IMR-90 (cell line): ENCODE measurements around the gene PDE8B. TPM values are rescaled to one million over a fixed set of nuclear protein-coding genes. Genes with fewer than 3 reads are reported as not detected.
A peak's percentile ranks its signal among the peaks of the same experiment; 100 is the strongest.

ENCODE experiments used
- ATAC-seq: fragments of 200-7000 bp; cut with Tn5 transposase; 2 replicates; pipeline ENCODE4 v1.9.1; 2020; ENCODE audit warnings: low read depth, mild to moderate bottlenecking, moderate library complexity
- BruUV-seq: library from RNA; stranded (reverse); fragments of 400-500 nt; replicated peaks from 2 replicates; lab custom pipeline; 2021; lab: Mats Ljungman, UMichigan
- CTCF ChIA-PET: fragments of 300-600 bp; formaldehyde crosslinking; extraction: SDS; loops from one replicate; lab custom pipeline; 2021; ENCODE audit warnings: antibody characterized with exemption; lab: Yijun Ruan, JAX
- POLR2A ChIA-PET: fragments of 300-600 bp; sonication (Branson Sonifier 250); formaldehyde crosslinking; loops from one replicate; lab custom pipeline; 2022; ENCODE audit warnings: antibody characterized with exemption; ENCODE audit not compliant: unreplicated experiment; lab: Charles Lee
- DNase-seq: peaks from one replicate; pipeline ENCODE4 v3.0.0; 2013
- H2AFZ ChIP-seq: replicated peaks from 2 replicates; pipeline ENCODE3; 2013; ENCODE audit warnings: low read length, mild to moderate bottlenecking; ENCODE audit not compliant: poor library complexity
- H2AK5ac ChIP-seq: 2 replicates; pipeline ENCODE4 v1.6.1; 2013; ENCODE audit warnings: low read depth, low read length, inconsistent platforms
- H2AK9ac ChIP-seq: replicated peaks from 2 replicates; pipeline ENCODE3; 2013; ENCODE audit warnings: mild to moderate bottlenecking, low read depth, low read length, moderate library complexity; ENCODE audit not compliant: poor library complexity
- H2BK120ac ChIP-seq: 2 replicates; pipeline ENCODE4 v1.6.1; 2013; ENCODE audit warnings: low read depth, low read length, inconsistent platforms
- H2BK15ac ChIP-seq: 3 replicates; pipeline ENCODE4 v1.6.1; 2013; ENCODE audit warnings: low read depth, low read length, inconsistent platforms
- H2BK20ac ChIP-seq: 2 replicates; pipeline ENCODE4 v1.6.1; 2013; ENCODE audit warnings: low read depth, mild to moderate bottlenecking, inconsistent platforms, low read length, moderate library complexity
- H2BK5ac ChIP-seq: 2 replicates; pipeline ENCODE4 v1.6.1; 2013; ENCODE audit warnings: mild to moderate bottlenecking, low read depth, low read length, inconsistent platforms; ENCODE audit not compliant: poor library complexity, severe bottlenecking
- H3K14ac ChIP-seq: replicated peaks from 2 replicates; pipeline ENCODE4 v1.6.1; 2013; ENCODE audit warnings: low read depth, low read length, inconsistent platforms
- H3K18ac ChIP-seq: 2 replicates; pipeline ENCODE4 v1.6.1; 2013; ENCODE audit warnings: low read depth, low read length, control low read depth
- H3K23ac ChIP-seq: 2 replicates; pipeline ENCODE4 v1.6.1; 2013; ENCODE audit warnings: low read depth, low read length, inconsistent platforms
- H3K27ac ChIP-seq: 2 replicates; pipeline ENCODE4 v1.5.1; 2013; ENCODE audit warnings: mild to moderate bottlenecking, control low read depth, low read length; ENCODE audit not compliant: insufficient read depth
- H3K27me3 ChIP-seq: 2 replicates; pipeline ENCODE4 v1.6.1; 2013; ENCODE audit warnings: low read length; ENCODE audit not compliant: control insufficient read depth, insufficient read depth
- H3K36me3 ChIP-seq: 2 replicates; pipeline ENCODE4 v1.6.1; 2013; ENCODE audit warnings: low read length, mixed read lengths; ENCODE audit not compliant: control insufficient read depth, insufficient read depth
- H3K4ac ChIP-seq: 2 replicates; pipeline ENCODE4 v1.6.1; 2013; ENCODE audit warnings: low read depth, low read length, inconsistent platforms
- H3K4me1 ChIP-seq: 2 replicates; pipeline ENCODE4 v1.6.1; 2013; ENCODE audit warnings: low read length, mixed read lengths; ENCODE audit not compliant: control insufficient read depth, insufficient read depth
- H3K4me2 ChIP-seq: 2 replicates; pipeline ENCODE4 v1.6.1; 2013; ENCODE audit warnings: low read depth, mild to moderate bottlenecking, control low read depth, low read length, moderate library complexity
- H3K4me3 ChIP-seq: 2 replicates; pipeline ENCODE4 v1.5.1; 2013; ENCODE audit warnings: low read depth, mild to moderate bottlenecking, control low read depth, low read length, moderate library complexity; ENCODE audit not compliant: insufficient read depth
- H3K56ac ChIP-seq: 2 replicates; pipeline ENCODE4 v1.6.1; 2013; ENCODE audit warnings: low read length, inconsistent platforms; ENCODE audit not compliant: insufficient read depth; ENCODE audit errors: extremely low read depth
- H3K79me1 ChIP-seq, 2 experiments: 2 replicates each; pipeline ENCODE4 v1.6.1; 2013; ENCODE audit warnings: low read length in 2 of 2, inconsistent platforms in 1 of 2, low read depth in 1 of 2
- H3K9ac ChIP-seq: 2 replicates; pipeline ENCODE4 v1.6.1; 2013; ENCODE audit warnings: low read depth, low read length, control low read depth
- H3K9me1 ChIP-seq: 2 replicates; pipeline ENCODE4 v1.6.1; 2013; ENCODE audit warnings: low read length, inconsistent platforms; ENCODE audit not compliant: insufficient read depth
- H3K9me3 ChIP-seq: 2 replicates; pipeline ENCODE4 v1.6.1; 2013; ENCODE audit warnings: low read length; ENCODE audit not compliant: control insufficient read depth, insufficient read depth
- H4K20me1 ChIP-seq: 2 replicates; pipeline ENCODE4 v1.6.1; 2013; ENCODE audit warnings: low read length, inconsistent platforms; ENCODE audit not compliant: insufficient read depth
- H4K5ac ChIP-seq: 2 replicates; pipeline ENCODE4 v1.6.1; 2013; ENCODE audit warnings: mild to moderate bottlenecking, low read depth, low read length, control low read depth
- H4K8ac ChIP-seq, 2 experiments: 2 replicates each; pipeline ENCODE4 v1.6.1; 2013; ENCODE audit warnings: low read depth in 2 of 2, low read length in 2 of 2, control low read depth in 1 of 2, inconsistent platforms in 1 of 2
- H4K91ac ChIP-seq: 2 replicates; pipeline ENCODE4 v1.6.1; 2013; ENCODE audit warnings: low read depth, low read length, inconsistent platforms; ENCODE audit not compliant: insufficient read depth
- BHLHE40 ChIP-seq: fragments of 150-350 bp; IDR thresholded peaks from 2 replicates; pipeline ENCODE4 v1.6.1; 2016; ENCODE audit warnings: mild to moderate bottlenecking, low read depth, low read length
- CEBPB ChIP-seq: IDR thresholded peaks from 2 replicates; pipeline ENCODE4 v1.6.1; 2012; ENCODE audit warnings: low read depth, low read length, improper control_type of control experiment
- RAD21 ChIP-seq: IDR thresholded peaks from 2 replicates; pipeline ENCODE4 v1.6.1; 2012; ENCODE audit warnings: low read length, improper control_type of control experiment
- RFX5 ChIP-seq: IDR thresholded peaks from 2 replicates; pipeline ENCODE4 v1.8.0; 2012; ENCODE audit warnings: low read depth, mild to moderate bottlenecking, low read length, moderate library complexity
- WGBS, 2 experiments: methylation state at CpG; one replicate each; pipeline versions ENCODE4 v1.1.5 to v1.1.7; 2013; ENCODE audit warnings: missing lambda C conversion rate in 2 of 2; ENCODE audit not compliant: insufficient read length in 1 of 2; ENCODE audit errors: extremely low coverage in 2 of 2; 5-methylcytosine and 5-hydroxymethylcytosine counted together
- dilution Hi-C: fragments of 300-500 bp; cut with HindIII; formaldehyde crosslinking; loops from one replicate; pipeline ENCODE4 v1.14.3; 2018; ENCODE audit warnings: low sequenced_read_pairs; ENCODE audit not compliant: unreplicated experiment
- in situ Hi-C: fragments of 300-500 bp; cut with MboI; formaldehyde crosslinking; loops from 3 replicates; pipeline ENCODE4 v1.14.3; 2019; ENCODE audit warnings: low sequenced_read_pairs, inconsistent platforms, mixed read lengths
- intact Hi-C: fragments of 100-400 bp; cut with micrococcal nuclease; formaldehyde crosslinking; loops from 2 replicates; pipeline ENCODE4 v1.10.0; 2022
- polyA plus RNA-seq, 3 experiments: library from polyadenylated mRNA; depleted of rRNA; stranded (reverse); fragments of >200 nt; gene quantifications; 2 replicates each; pipeline ENCODE4 v1.2.3, GENCODE V29; 2012; ENCODE audit warnings: low replicate concordance in 1 of 3
- total RNA-seq: library from RNA; depleted of rRNA; stranded (reverse); fragments of >200 nt; gene quantifications from 2 replicates; pipeline ENCODE4 v1.2.3, GENCODE V29; 2012
- TF ChIP-seq, protein P1 (sequence below): fragments of 150-350 bp; IDR thresholded peaks from 2 replicates; pipeline ENCODE4 v1.6.1; 2017; ENCODE audit warnings: mild to moderate bottlenecking, antibody characterized with exemption, low read length, low read depth

Gene PDE8B
- total and polyA plus RNA-seq, 2 of the 4 experiments (the other 2 are of a cell fraction): under 0.01 to 0.03 TPM

- Histone ChIP-seq H4K5ac (no peak overlapping the region), H2AK5ac (no peak overlapping the region), H2BK120ac (no peak overlapping the region), H3K27ac (no peak overlapping the region), H4K8ac (no peak overlapping the region), H2BK20ac (no peak overlapping the region), H3K4ac (no peak overlapping the region), H2AK9ac (no peak overlapping the region), H3K14ac (no peak overlapping the region), H4K91ac (no peak overlapping the region), H3K4me3 (no peak overlapping the region), H2BK15ac (no peak overlapping the region), H3K56ac (no peak overlapping the region), H3K9me3 (no peaks in the 10 kb centered on the region), H2BK5ac (no peak overlapping the region), H3K23ac (no peak overlapping the region; the same call in 1 of the 2 replicates), H2AFZ (no peak overlapping the region), H4K20me1 (no peaks in the 10 kb centered on the region), H3K27me3 (peaks cover 6% of the 10 kb centered on the region; the same call in 1 of the 2 replicates), H3K9me1 (peaks cover 6% of the 10 kb centered on the region; the same call in 1 of the 2 replicates), H3K18ac (no peak overlapping the region), H3K9ac (no peak overlapping the region), H3K36me3 (no peaks in the 10 kb centered on the region), H3K79me1 (no peaks in the 10 kb centered on the region), H3K4me2 (no peak overlapping the region; the same call in 1 of the 2 replicates), H3K4me1 (peaks cover 6% of the 10 kb centered on the region)
- intact Hi-C loops: no loop called here
- no peak for TF ChIP-seq RFX5
- no peak for TF ChIP-seq BHLHE40
- TF ChIP-seq, protein P1, sequence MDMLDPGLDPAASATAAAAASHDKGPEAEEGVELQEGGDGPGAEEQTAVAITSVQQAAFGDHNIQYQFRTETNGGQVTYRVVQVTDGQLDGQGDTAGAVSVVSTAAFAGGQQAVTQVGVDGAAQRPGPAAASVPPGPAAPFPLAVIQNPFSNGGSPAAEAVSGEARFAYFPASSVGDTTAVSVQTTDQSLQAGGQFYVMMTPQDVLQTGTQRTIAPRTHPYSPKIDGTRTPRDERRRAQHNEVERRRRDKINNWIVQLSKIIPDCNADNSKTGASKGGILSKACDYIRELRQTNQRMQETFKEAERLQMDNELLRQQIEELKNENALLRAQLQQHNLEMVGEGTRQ: no peak
- TF ChIP-seq CEBPB: peak; percentile 27; the same call in 1 of the 2 replicates
- no peak for TF ChIP-seq RAD21
- POLR2A ChIA-PET: no interaction called here
- BruUV-seq: no TSS peak
- DNase-seq (peak; percentile 17), ATAC-seq (no peak; the same call in 1 of the 2 replicates)
- CTCF ChIA-PET: no interaction called here
- dilution Hi-C loops: no loop called here
- in situ Hi-C loops: no loop called here
- no CpG with 5 or more reads among the region's 1 CpG for WGBS, 2 experiments
Measured at GRCh38 chr5:77400645-77401044, 190.2 kb downstream of the PDE8B start.
